Chondrocyte (in vitro differentiated cells): ENCODE results near the gene ASB9. TPM values are rescaled to one million over a fixed set of nuclear protein-coding genes. Genes with fewer than 3 reads are reported as not detected.

Experiments used
- DNase-seq: peaks from one replicate; pipeline ENCODE4 v3.0.0; 2021; ENCODE audit warnings: mixed read lengths, low spot score
- H3K27ac Mint-ChIP-seq: one replicate; pipeline ENCODE4 v1.8.0; 2021; ENCODE audit warnings: mild to moderate bottlenecking, moderate library complexity, mixed read lengths; ENCODE audit not compliant: unreplicated experiment
- H3K27me3 Mint-ChIP-seq: 2 replicates; pipeline ENCODE4 v1.8.0; 2021; ENCODE audit warnings: low read depth, mixed read lengths
- H3K36me3 Mint-ChIP-seq: 2 replicates; pipeline ENCODE4 v1.8.0; 2021; ENCODE audit warnings: low read depth, mixed read lengths
- H3K4me1 Mint-ChIP-seq: 2 replicates; pipeline ENCODE4 v1.8.0; 2021; ENCODE audit warnings: low read depth, mild to moderate bottlenecking, mixed read lengths
- H3K4me3 Mint-ChIP-seq: one replicate; pipeline ENCODE4 v1.8.0; 2021; ENCODE audit warnings: mild to moderate bottlenecking, moderate library complexity, mixed read lengths; ENCODE audit not compliant: unreplicated experiment
- H3K9me3 Mint-ChIP-seq: 2 replicates; pipeline ENCODE4 v1.8.0; 2021; ENCODE audit warnings: low read depth, mixed read lengths
- CTCF ChIP-seq: fragments of 200-600 bp; sonication (generic); IDR thresholded peaks from 2 replicates; pipeline ENCODE4 v1.5.0; 2021; ENCODE audit warnings: antibody characterized with exemption, mild to moderate bottlenecking, moderate library complexity
- total RNA-seq: library from RNA; stranded (reverse); gene quantifications from 3 replicates; pipeline ENCODE4 v1.2.1, GENCODE V29; 2021

Gene ASB9
- total RNA-seq, 1 donor from 2014 or later = not detected

- Mint-ChIP-seq H3K27me3 (peaks cover 5% of the 10 kb centered on the region), H3K4me1 (no peaks in the 10 kb centered on the region), H3K27ac (no peak overlapping the region), H3K4me3 (no peak overlapping the region), H3K36me3 (no peaks in the 10 kb centered on the region), H3K9me3 (no peaks in the 10 kb centered on the region)
- TF ChIP-seq CTCF = peak; percentile 86
- DNase-seq = no peak
These were observed 26.9 kb downstream of the ASB9 start for GRCh38 chrX:15242899-15243555.

GRCh38 chrX:15241301-15241700 lies 28.6 kb downstream of the ASB9 start:
- no peaks in the 10 kb centered on the region for H3K9me3 Mint-ChIP-seq
- H3K27me3 Mint-ChIP-seq = peaks cover 10% of the 10 kb centered on the region
- no peak for DNase-seq
- H3K36me3 Mint-ChIP-seq = no peaks in the 10 kb centered on the region
- no peak overlapping the region for H3K27ac Mint-ChIP-seq
- H3K4me1 Mint-ChIP-seq = no peaks in the 10 kb centered on the region
- H3K4me3 Mint-ChIP-seq = no peak overlapping the region
- no peak for TF ChIP-seq CTCF

GRCh38 chrX:15240414-15240813 lies 29.5 kb downstream of the ASB9 start:
- Mint-ChIP-seq H3K27ac (no peak overlapping the region), H3K4me1 (no peaks in the 10 kb centered on the region), H3K9me3 (no peaks in the 10 kb centered on the region)

GRCh38 chrX:15236146-15236545 lies 33.7 kb downstream of the ASB9 start:
- no peak for DNase-seq
- Mint-ChIP-seq H3K9me3 (no peaks in the 10 kb centered on the region), H3K4me1 (no peaks in the 10 kb centered on the region), H3K4me3 (no peak overlapping the region), H3K27ac (no peak overlapping the region), H3K27me3 (peaks cover 11% of the 10 kb centered on the region), H3K36me3 (no peaks in the 10 kb centered on the region)
- no peak for TF ChIP-seq CTCF

More at GRCh38 chrX:15240414-15240813, 29.5 kb downstream of the ASB9 start:
- Mint-ChIP-seq H3K36me3 (no peaks in the 10 kb centered on the region), H3K27me3 (peaks cover 10% of the 10 kb centered on the region), H3K4me3 (no peak overlapping the region)
- TF ChIP-seq CTCF = no peak
- no peak for DNase-seq

GRCh38 chrX:15235001-15235400 lies 34.9 kb downstream of the ASB9 start:
- Mint-ChIP-seq H3K27me3 (peaks cover 11% of the 10 kb centered on the region), H3K4me1 (no peaks in the 10 kb centered on the region), H3K4me3 (no peak overlapping the region), H3K36me3 (no peaks in the 10 kb centered on the region), H3K27ac (no peak overlapping the region), H3K9me3 (no peaks in the 10 kb centered on the region)
- TF ChIP-seq CTCF = no peak
- DNase-seq = no peak
